GM19468 (cell line): ENCODE measurements around the gene STAG2.

Experiments
- ATAC-seq: cut with Tn5 transposase; IDR thresholded peaks from one replicate; pipeline ENCODE4 v1.9.1; 2021; ENCODE audit warnings: mild to moderate bottlenecking, moderate library complexity, moderate number of reproducible peaks; ENCODE audit not compliant: unreplicated experiment; ENCODE audit errors: extremely low read depth

The STAG2 gene

GRCh38 chrX:124151195-124151594, 189.7 kb downstream of the STAG2 start:
- no peak for ATAC-seq
